SK-N-MC (cell line): Measurements from ENCODE around the gene MYCBP2.

Experiments
- EZH2 ChIP-seq: fragments of 200-600 bp; sonication (generic); IDR thresholded peaks from one replicate; pipeline ENCODE4 v1.6.1; 2017; ENCODE audit warnings: antibody characterized with exemption
- FOXP2 ChIP-seq: optimal IDR thresholded peaks from 2 replicates; pipeline ENCODE3; 2011; ENCODE audit warnings: mild to moderate bottlenecking, moderate library complexity; ENCODE audit not compliant: insufficient read depth; ENCODE audit errors: extremely low read length, control extremely low read depth
- POLR2AphosphoS5 ChIP-seq: IDR thresholded peaks from 2 replicates; pipeline ENCODE4 v1.6.1; 2012; ENCODE audit warnings: mild to moderate bottlenecking, low read depth, low read length, borderline replicate concordance

DNA sequence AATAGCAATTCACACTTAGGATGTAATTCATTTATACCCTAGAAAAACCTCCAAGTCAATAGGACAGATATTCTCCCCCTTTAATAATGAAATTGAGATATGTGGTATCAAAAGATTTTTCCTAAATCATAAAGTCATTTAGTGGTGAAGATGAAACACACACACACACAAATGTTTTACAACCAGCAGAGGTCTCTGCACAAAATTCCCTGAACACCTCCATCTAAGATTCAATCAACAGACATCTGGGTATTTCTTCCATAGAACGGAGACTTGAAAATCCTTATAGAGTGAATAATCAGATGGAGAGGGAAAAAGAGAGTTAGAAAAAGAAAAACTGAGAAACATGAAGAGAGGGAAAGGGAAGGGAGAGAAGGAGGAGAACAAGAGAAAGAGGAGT is 52.8 kb downstream of the MYCBP2 start:
- TF ChIP-seq POLR2AphosphoS5, result no peak
- no peak for TF ChIP-seq EZH2
- no peak for TF ChIP-seq FOXP2
